Gastroesophageal sphincter (tissue), 4 donors: ENCODE measurements around the gene HPCAL1. TPM values are rescaled to one million over a fixed set of nuclear protein-coding genes. Genes with fewer than 3 reads are reported as not detected.

Experiments
- ATAC-seq: fragments of 150-250 bp; one replicate; pipeline ENCODE4 v1.9.1; 2016; ENCODE audit warnings: mild to moderate bottlenecking, moderate library complexity
- H3K27ac ChIP-seq, 4 donors: fragments of 200-600 bp; sonication (generic) in 3 of 4; 1 replicate in 3 of 4; 2 replicates in 1 of 4; pipeline ENCODE4 v1.5.1; 2016 to 2019
- H3K27me3 ChIP-seq: fragments of 200-600 bp; sonication (generic); one replicate; pipeline ENCODE4 v1.5.1; 2019
- H3K36me3 ChIP-seq, 2 donors: fragments of 200-600 bp; sonication (generic); one replicate each; pipeline ENCODE4 v1.5.1; 2019; ENCODE audit warnings: control low read depth in 1 of 2
- H3K4me1 ChIP-seq, 3 donors: fragments of 200-600 bp; sonication (generic); 1 replicate in 2 of 3; 2 replicates in 1 of 3; pipeline ENCODE4 v1.5.1; 2016 to 2019; ENCODE audit warnings: control low read depth in 2 of 3
- H3K4me3 ChIP-seq, 2 donors: fragments of 200-600 bp; sonication (generic); one replicate each; pipeline ENCODE4 v1.5.1; 2019; ENCODE audit warnings: mild to moderate bottlenecking in 1 of 2, moderate library complexity in 1 of 2
- H3K9me3 ChIP-seq, 3 donors: fragments of 200-600 bp; sonication (generic); one replicate each; pipeline ENCODE4 v1.5.1; 2017 to 2019; ENCODE audit warnings: control low read depth in 2 of 3
- EP300 ChIP-seq: sonication (generic); formaldehyde crosslinking; IDR thresholded peaks from one replicate; pipeline ENCODE4 v1.6.1; 2017; ENCODE audit warnings: antibody characterized with exemption, mild to moderate bottlenecking
- POLR2A ChIP-seq, 2 donors: fragments of 450-650 bp; IDR thresholded peaks; one replicate each; pipeline ENCODE4 v1.6.1; 2017; ENCODE audit warnings: antibody characterized with exemption in 2 of 2, mild to moderate bottlenecking in 2 of 2, moderate library complexity in 1 of 2
- POLR2AphosphoS5 ChIP-seq: sonication (generic); formaldehyde crosslinking; IDR thresholded peaks from one replicate; pipeline ENCODE4 v1.6.1; 2017; ENCODE audit warnings: antibody characterized with exemption
- WGBS, 2 donors: methylation state at CpG; one replicate each; pipeline ENCODE4 v1.1.5; 2018; ENCODE audit warnings: low coverage in 1 of 2; 5-methylcytosine and 5-hydroxymethylcytosine counted together
- total RNA-seq, 4 donors: library from RNA; depleted of rRNA; stranded (reverse); fragments of >200 nt; gene quantifications; one replicate each; pipeline ENCODE4 v1.1.0, GENCODE V29; 2016
- TF ChIP-seq, protein P1 (sequence below), 4 experiments: fragments of 200-600 bp in 2 of 4; fragments of 450-650 bp in 2 of 4; sonication (generic) in 1 of 4; IDR thresholded peaks; one replicate each; pipeline ENCODE4 v1.5.1; 2017 to 2019; ENCODE audit warnings: antibody characterized with exemption in 4 of 4, mild to moderate bottlenecking in 2 of 4, moderate library complexity in 2 of 4

The HPCAL1 gene
- 10 to 100 TPM; 17.0 to 42.1 (median 29.8) TPM for total RNA-seq

DNA sequence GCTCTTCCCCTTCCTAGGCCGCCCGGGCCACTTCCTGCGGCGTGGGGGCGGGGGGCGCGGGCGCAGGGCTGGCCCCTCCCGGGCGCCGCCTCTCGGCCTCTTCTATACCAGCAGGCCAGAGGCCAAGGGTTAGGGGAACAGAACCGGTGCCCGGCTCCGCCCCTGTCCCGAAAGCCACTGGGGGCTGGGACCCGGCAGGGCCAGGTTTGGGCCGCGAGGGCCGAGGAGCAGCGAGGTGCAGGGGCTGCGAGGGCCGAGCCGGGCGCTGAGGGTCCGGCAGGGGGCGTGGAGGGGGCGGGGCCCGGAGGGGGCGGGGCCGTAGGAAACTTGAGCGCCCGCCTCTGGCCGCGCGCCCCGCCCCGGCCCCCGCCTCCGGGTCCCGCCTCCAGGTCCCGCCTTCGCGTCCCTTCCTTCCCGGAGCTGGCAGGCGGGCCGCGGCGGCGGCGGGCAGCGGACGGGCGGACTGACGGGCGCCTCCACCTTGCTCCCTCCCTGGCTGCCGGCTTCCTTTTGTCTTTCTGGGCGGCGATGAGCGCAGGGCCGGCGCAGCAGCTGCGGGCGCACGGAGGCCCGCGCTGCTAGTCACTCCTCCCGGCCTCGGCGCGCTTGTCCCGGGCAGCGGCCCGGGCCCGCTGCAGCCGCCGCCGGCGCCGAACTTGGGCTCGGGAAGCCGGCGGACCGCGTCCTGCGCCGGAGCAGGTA lies at the start of gene HPCAL1:
Gene HPCAL1, plus strand, starts transcription at position 426 of the 702 bp plus-strand sequence. CDS start 116,854 bp downstream, outside the sequence.
- Histone ChIP-seq H3K4me1 (peaks cover 0 to 46% (median 12%) of the 10 kb centered on the region in 3 donors), H3K27ac (peak within 1 kb of the TSS; percentile 34 to 85 (median 82)), H3K27me3 (no peaks in the 10 kb centered on the region), H3K4me3 (peak within 1 kb of the TSS; percentile 40 to 95), H3K9me3 (no peaks in the 10 kb centered on the region), H3K36me3 (no peaks in the 10 kb centered on the region)
- 0% methylated on average over 2 of the region's 87 CpGs; no CpG with 5 or more reads in 1 of the 2 donors for WGBS, 2 donors
- ATAC-seq, result peak; percentile 90
- TF ChIP-seq POLR2AphosphoS5 (peak; percentile 71), POLR2A (IDR thresholded peaks at IDR 0.05) (peak; percentile 74 to 82), EP300 (no peak)
- TF ChIP-seq, protein P1, sequence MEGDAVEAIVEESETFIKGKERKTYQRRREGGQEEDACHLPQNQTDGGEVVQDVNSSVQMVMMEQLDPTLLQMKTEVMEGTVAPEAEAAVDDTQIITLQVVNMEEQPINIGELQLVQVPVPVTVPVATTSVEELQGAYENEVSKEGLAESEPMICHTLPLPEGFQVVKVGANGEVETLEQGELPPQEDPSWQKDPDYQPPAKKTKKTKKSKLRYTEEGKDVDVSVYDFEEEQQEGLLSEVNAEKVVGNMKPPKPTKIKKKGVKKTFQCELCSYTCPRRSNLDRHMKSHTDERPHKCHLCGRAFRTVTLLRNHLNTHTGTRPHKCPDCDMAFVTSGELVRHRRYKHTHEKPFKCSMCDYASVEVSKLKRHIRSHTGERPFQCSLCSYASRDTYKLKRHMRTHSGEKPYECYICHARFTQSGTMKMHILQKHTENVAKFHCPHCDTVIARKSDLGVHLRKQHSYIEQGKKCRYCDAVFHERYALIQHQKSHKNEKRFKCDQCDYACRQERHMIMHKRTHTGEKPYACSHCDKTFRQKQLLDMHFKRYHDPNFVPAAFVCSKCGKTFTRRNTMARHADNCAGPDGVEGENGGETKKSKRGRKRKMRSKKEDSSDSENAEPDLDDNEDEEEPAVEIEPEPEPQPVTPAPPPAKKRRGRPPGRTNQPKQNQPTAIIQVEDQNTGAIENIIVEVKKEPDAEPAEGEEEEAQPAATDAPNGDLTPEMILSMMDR (IDR thresholded peaks at IDR 0.05), result peak in 3 of 4 experiments; percentile 47 to 81 (median 54)

DNA sequence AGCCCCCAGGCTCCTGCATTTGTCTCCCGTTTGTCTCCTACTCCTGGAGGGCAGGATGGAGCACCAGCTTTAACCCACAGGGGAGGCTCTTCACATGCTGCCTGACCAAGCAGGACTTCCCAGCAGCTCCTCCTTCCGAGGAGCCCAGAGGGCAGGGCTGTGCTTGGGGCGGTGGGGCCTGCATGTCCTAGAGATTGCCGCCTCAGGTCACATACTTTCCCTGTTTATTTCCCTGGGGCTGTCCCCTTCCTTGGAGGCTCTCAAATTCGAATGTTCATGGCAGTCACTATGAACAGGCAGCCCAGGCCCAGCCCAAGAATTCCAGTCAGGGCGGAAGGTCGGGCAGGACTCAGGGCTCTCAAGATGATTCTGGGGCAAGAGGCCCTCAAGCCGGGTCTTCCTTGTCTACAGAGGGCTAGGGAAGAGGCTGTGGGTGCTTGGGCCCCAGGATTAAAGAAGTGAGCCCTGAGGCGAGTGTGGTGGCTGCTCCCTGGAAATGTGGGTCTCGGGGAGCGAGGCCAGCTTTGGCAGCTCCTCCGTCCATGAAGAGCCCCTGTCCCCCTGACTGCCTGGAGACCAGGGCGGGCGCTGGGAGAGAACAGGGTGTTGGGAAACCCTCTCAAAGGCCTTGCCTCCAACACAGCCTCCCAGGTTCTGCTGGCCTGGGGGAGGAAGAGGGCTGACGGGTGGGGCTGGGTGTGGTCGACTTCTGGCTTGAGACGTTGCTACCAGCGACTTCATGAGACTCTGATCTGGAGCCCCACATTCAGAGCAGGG lies 48.9 kb upstream of the HPCAL1 start:
- no peak for TF ChIP-seq EP300
- TF ChIP-seq POLR2AphosphoS5, result no peak
- no peak for TF ChIP-seq POLR2A (IDR thresholded peaks at IDR 0.05)
- TF ChIP-seq, protein P1 (IDR thresholded peaks at IDR 0.05), result no peak
- ATAC-seq, result no peak
- H3K36me3 ChIP-seq, result no peaks in the 10 kb centered on the region
- peaks cover 0 to 16% (median 0%) of the 10 kb centered on the region in 3 donors for H3K9me3 ChIP-seq
- 63 to 100% methylated on average over 1 of the region's 18 CpGs for WGBS, 2 donors
- H3K4me3 ChIP-seq, result no peak overlapping the region
- no peaks in the 10 kb centered on the region for H3K4me1 ChIP-seq
- H3K27me3 ChIP-seq, result no peaks in the 10 kb centered on the region
- no peak overlapping the region for H3K27ac ChIP-seq

DNA sequence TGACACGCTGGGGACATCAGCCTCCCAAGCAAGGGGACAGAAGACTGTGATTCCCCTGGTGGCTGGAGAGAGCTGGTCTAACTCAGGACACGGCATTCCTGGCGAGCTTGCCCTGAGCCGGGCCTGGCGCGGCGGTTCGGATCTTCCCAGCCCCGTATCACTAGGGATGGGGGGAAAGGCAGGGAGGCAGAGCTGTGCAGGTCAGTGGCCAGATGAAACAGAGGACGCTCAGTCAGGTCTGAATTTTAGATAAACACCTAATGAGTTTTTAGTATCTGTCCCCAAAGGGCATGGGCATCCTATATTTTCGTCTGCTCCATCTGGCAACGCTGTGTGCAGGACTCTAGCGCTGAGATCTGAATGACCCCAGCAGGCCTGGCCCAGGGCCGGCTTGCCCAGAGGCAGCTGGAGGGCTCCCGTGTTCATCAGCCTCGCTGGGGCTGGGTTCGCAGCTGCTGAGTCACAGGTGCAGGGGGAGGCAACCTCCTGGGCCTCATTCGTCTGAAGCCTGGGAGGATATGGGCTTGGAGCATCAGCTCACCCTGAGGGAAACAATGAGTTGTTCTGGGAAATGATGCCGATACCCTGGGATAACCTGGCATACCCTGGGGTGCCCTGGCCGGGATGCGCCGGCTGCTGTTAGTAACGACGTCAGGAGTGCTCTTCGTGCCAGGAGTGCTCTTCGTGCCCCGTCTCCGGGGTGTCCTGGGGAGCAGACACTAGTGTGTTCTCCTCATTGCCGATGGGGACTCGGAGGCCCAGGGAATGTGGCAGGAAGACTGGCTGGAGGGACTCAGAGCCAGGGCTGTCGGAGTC lies 48.1 kb upstream of the HPCAL1 start:
- Histone ChIP-seq H3K4me1 (no peaks in the 10 kb centered on the region), H3K9me3 (peaks cover 0 to 14% (median 0%) of the 10 kb centered on the region in 3 donors), H3K27me3 (no peaks in the 10 kb centered on the region), H3K36me3 (no peaks in the 10 kb centered on the region), H3K4me3 (no peak overlapping the region), H3K27ac (no peak overlapping the region)
- no peak for ATAC-seq
- 68 to 89% methylated on average over 5 to 15 of the region's 31 CpGs for WGBS, 2 donors
- TF ChIP-seq POLR2AphosphoS5 (no peak), EP300 (no peak), POLR2A (IDR thresholded peaks at IDR 0.05) (no peak)
- TF ChIP-seq, protein P1 (IDR thresholded peaks at IDR 0.05), result no peak

DNA sequence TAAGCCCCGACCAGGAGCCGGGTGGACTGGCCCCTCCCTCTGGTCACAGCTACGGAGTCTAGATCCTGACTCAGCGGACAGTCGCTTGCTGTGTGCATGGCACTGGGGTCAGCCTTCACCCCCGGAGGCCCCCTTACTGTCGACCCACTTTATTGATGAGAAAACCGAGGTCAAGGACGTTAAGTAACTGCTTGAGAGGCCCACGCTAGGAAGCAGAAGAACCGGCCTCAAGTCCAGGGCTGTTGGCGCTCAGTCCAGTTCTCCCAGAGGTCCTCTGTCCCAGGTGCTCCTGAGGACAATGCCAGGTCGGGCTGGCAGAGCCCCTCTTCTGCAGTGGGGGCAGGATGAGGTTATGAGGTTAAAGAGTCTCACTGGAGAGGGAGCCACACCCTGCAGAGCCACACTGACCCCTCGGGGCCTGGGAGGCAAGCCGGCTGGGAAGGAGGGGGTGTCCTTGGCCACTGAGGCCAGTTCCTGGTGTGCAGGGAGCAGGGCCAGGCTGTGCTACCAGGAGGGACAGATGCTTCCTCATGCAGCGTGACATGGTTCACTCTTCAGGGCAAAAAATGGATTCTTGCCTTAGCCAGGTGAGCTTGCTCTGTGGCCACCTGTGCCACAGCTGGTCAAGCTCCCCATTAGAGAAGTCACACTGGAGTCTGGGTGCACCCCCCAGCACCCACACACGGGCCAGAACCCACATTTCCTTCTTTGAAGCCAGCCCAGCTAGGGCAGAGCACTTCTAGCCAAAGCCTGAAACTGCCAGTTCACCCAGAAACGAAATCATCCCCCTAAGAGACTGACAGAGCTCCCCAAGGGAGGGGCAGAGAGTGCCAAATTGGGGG lies 47.3 kb upstream of the HPCAL1 start:
- Histone ChIP-seq H3K36me3 (no peaks in the 10 kb centered on the region), H3K27ac (no peak overlapping the region)

More for the DNA sequence above, 47.3 kb upstream of the HPCAL1 start:
- Histone ChIP-seq H3K4me3 (no peak overlapping the region), H3K4me1 (no peaks in the 10 kb centered on the region), H3K27me3 (no peaks in the 10 kb centered on the region), H3K9me3 (peaks cover 0 to 6% (median 0%) of the 10 kb centered on the region in 3 donors)
- no CpG with 5 or more reads among the region's 18 CpGs for WGBS, 2 donors
- ATAC-seq, result no peak
- TF ChIP-seq POLR2AphosphoS5, result no peak
- TF ChIP-seq, protein P1 (IDR thresholded peaks at IDR 0.05), result no peak
- TF ChIP-seq EP300, result no peak
- TF ChIP-seq POLR2A (IDR thresholded peaks at IDR 0.05), result no peak
